Stimulated activated CD8-positive, alpha-beta memory T cell treated with anti-CD3 and anti-CD28 coated beads, Interleukin-7, amount 100 ng/mL, for 24 hours (primary cell): ENCODE data around the gene PRICKLE1.
"Not testable (repeated sequence)": the region's sequence is repeated elsewhere in the genome, so short reads cannot be mapped to it uniquely, and the experiment has no call there.

Source experiments
- DNase-seq: peaks from one replicate; pipeline ENCODE4 v3.0.0-alpha.2; 2020; ENCODE audit warnings: low read depth

Gene PRICKLE1

GRCh38 chr12:42556917-42557316, 32.6 kb downstream of the PRICKLE1 start:
- no peak for DNase-seq

- no peak for DNase-seq
Measured at GRCh38 chr12:42552822-42553221, 36.7 kb downstream of the PRICKLE1 start.

- DNase-seq = no peak
Measured at GRCh38 chr12:42550800-42551199, 38.7 kb downstream of the PRICKLE1 start.

GRCh38 chr12:42546709-42547108, 42.8 kb downstream of the PRICKLE1 start:
- DNase-seq = no peak

GRCh38 chr12:42541965-42542364, 47.6 kb downstream of the PRICKLE1 start:
- no peak for DNase-seq

- not testable (repeated sequence) for DNase-seq
Measured at GRCh38 chr12:42541308-42541707, 48.2 kb downstream of the PRICKLE1 start.

- no peak for DNase-seq
Measured at GRCh38 chr12:42539696-42540095, 49.9 kb downstream of the PRICKLE1 start.

GRCh38 chr12:42538203-42538602, 51.3 kb downstream of the PRICKLE1 start:
- no peak for DNase-seq

GRCh38 chr12:42534184-42534838, 55.2 kb downstream of the PRICKLE1 start:
- DNase-seq = no peak

- no peak for DNase-seq
Measured at GRCh38 chr12:42530284-42530683, 59.3 kb downstream of the PRICKLE1 start.

- no peak for DNase-seq
Measured at GRCh38 chr12:42525444-42525843, 64.1 kb downstream of the PRICKLE1 start.

GRCh38 chr12:42524716-42525115, 64.8 kb downstream of the PRICKLE1 start:
- DNase-seq = no peak

- no peak for DNase-seq
Measured at GRCh38 chr12:42516573-42516972, 73.0 kb downstream of the PRICKLE1 start.

- DNase-seq = no peak
Measured at GRCh38 chr12:42511656-42512055, 77.9 kb downstream of the PRICKLE1 start.

- no peak for DNase-seq
Measured at GRCh38 chr12:42510823-42511222, 78.7 kb downstream of the PRICKLE1 start.

GRCh38 chr12:42508913-42509460, 80.6 kb downstream of the PRICKLE1 start:
- no peak for DNase-seq

- DNase-seq = no peak
Measured at GRCh38 chr12:42507565-42507964, 82.0 kb downstream of the PRICKLE1 start.

GRCh38 chr12:42507081-42507480, 82.5 kb downstream of the PRICKLE1 start:
- no peak for DNase-seq

- DNase-seq = no peak
Measured at GRCh38 chr12:42504049-42504448, 85.5 kb downstream of the PRICKLE1 start.

GRCh38 chr12:42502682-42503081, 86.9 kb downstream of the PRICKLE1 start:
- no peak for DNase-seq

GRCh38 chr12:42498549-42499247, 90.8 kb downstream of the PRICKLE1 start:
- no peak for DNase-seq

GRCh38 chr12:42496886-42497285, 92.7 kb downstream of the PRICKLE1 start:
- DNase-seq = no peak

- DNase-seq = no peak
Measured at GRCh38 chr12:42495244-42495643, 94.3 kb downstream of the PRICKLE1 start.

- DNase-seq = no peak
Measured at GRCh38 chr12:42492267-42492666, 97.3 kb downstream of the PRICKLE1 start.
